MCF 10A (cell line): ENCODE results near the gene AGRP. TPM values are rescaled to one million over a fixed set of nuclear protein-coding genes. Genes with fewer than 3 reads are reported as not detected.

Experiments
- BruUV-seq: library from RNA; stranded (reverse); fragments of 400-500 nt; replicated peaks from 2 replicates; lab custom pipeline; 2021; lab: Mats Ljungman, UMichigan
- CTCF ChIA-PET: fragments of 300-600 bp; sonication (Branson Sonifier 250); formaldehyde crosslinking; extraction: SDS; loops from one replicate; lab custom pipeline; 2021; ENCODE audit warnings: antibody characterized with exemption, inconsistent platforms; lab: Yijun Ruan, JAX
- POLR2A ChIA-PET: fragments of 300-600, 350-650 bp; sonication (Branson Sonifier 250); formaldehyde crosslinking; extraction: SDS; loops from one replicate; lab custom pipeline; 2020; ENCODE audit warnings: antibody characterized with exemption, inconsistent platforms; lab: Yijun Ruan, JAX
- DNase-seq: peaks from one replicate; pipeline ENCODE4 v3.0.0-alpha.2; 2018; ENCODE audit not compliant: unreplicated experiment
- H3K27ac Mint-ChIP-seq: one replicate; pipeline ENCODE4 v1.8.0; 2022; ENCODE audit warnings: mild to moderate bottlenecking, low read depth, mixed read lengths; ENCODE audit not compliant: unreplicated experiment
- H3K27me3 Mint-ChIP-seq: one replicate; pipeline ENCODE4 v1.8.0; 2022; ENCODE audit warnings: mixed read lengths; ENCODE audit not compliant: insufficient read depth, unreplicated experiment
- H3K36me3 Mint-ChIP-seq: one replicate; pipeline ENCODE4 v1.8.0; 2022; ENCODE audit warnings: mild to moderate bottlenecking, moderate library complexity, mixed read lengths; ENCODE audit not compliant: insufficient read depth, unreplicated experiment
- H3K4me1 Mint-ChIP-seq: one replicate; pipeline ENCODE4 v1.8.0; 2022; ENCODE audit warnings: mixed read lengths; ENCODE audit not compliant: insufficient read depth, unreplicated experiment
- H3K4me3 Mint-ChIP-seq: one replicate; pipeline ENCODE4 v1.8.0; 2022; ENCODE audit warnings: mild to moderate bottlenecking, moderate library complexity, mixed read lengths; ENCODE audit not compliant: unreplicated experiment
- H3K9me3 Mint-ChIP-seq: one replicate; pipeline ENCODE4 v1.8.0; 2022; ENCODE audit warnings: mixed read lengths; ENCODE audit not compliant: unreplicated experiment
- CTCF ChIP-seq: fragments of 200-600 bp; IDR thresholded peaks from one replicate; pipeline ENCODE4 v1.8.0; 2022; ENCODE audit warnings: antibody characterized with exemption, mild to moderate bottlenecking; ENCODE audit not compliant: unreplicated experiment
- intact Hi-C: fragments of 100-400 bp; cut with micrococcal nuclease; formaldehyde crosslinking; loops from 2 replicates; pipeline ENCODE4 v1.14.1; 2022
- total RNA-seq: library from RNA; stranded (reverse); gene quantifications from 2 replicates; pipeline ENCODE4 v1.2.3, GENCODE V29; 2022

The AGRP gene
- total RNA-seq, 1 experiment from 2014 or later: not detected

- TF ChIP-seq CTCF: no peak
- no peak for DNase-seq
- intact Hi-C loops: loop anchor here (10.0 kb wide), 1 partner anchor 68 kb away; no protein-coding TSS in a partner anchor
- Mint-ChIP-seq H3K9me3 (no peaks in the 10 kb centered on the region), H3K4me1 (peaks cover 20% of the 10 kb centered on the region), H3K27ac (no peak overlapping the region), H3K27me3 (no peaks in the 10 kb centered on the region), H3K36me3 (peaks cover 33% of the 10 kb centered on the region), H3K4me3 (no peak overlapping the region)
- CTCF ChIA-PET: interaction anchor here (0.7 to 3.2 kb wide), 5 partner anchors 15 to 1930 kb away, joined by 3 to 10 read pairs (median 4); no protein-coding TSS in a partner anchor
- POLR2A ChIA-PET: interaction anchor here (0.6 to 3.2 kb wide), 2 partner anchors 11 to 21 kb away, joined by 4 to 13 read pairs; partner anchors contain the start of gene HSD11B2
- no TSS peak for BruUV-seq
These were observed 40.6 kb downstream of the AGRP start for GRCh38 chr16:67442581-67443255.

- Mint-ChIP-seq H3K27ac (peak overlapping the region; percentile 40), H3K36me3 (peaks cover 32% of the 10 kb centered on the region), H3K27me3 (no peaks in the 10 kb centered on the region), H3K9me3 (no peaks in the 10 kb centered on the region), H3K4me1 (peaks cover 20% of the 10 kb centered on the region), H3K4me3 (no peak overlapping the region)
- ChIA-PET POLR2A (interaction anchor here (0.5 to 3.2 kb wide), 6 partner anchors 11 to 464 kb away, joined by 3 to 13 read pairs (median 4); partner anchors contain the start of genes ATP6V0D1 and HSD11B2), CTCF (interaction anchor here (0.6 to 1.5 kb wide), 8 partner anchors 14 to 1931 kb away, joined by 3 to 5 read pairs (median 4); partner anchors contain the start of gene ATP6V0D1)
- intact Hi-C loops: loop anchor here (10.0 kb wide), 1 partner anchor 67 kb away; no protein-coding TSS in a partner anchor
- no peak for DNase-seq
- no TSS peak for BruUV-seq
- TF ChIP-seq CTCF: no peak
These were observed 41.4 kb downstream of the AGRP start for GRCh38 chr16:67441907-67442306.

GRCh38 chr16:67441271-67441753, 42.0 kb downstream of the AGRP start:
- H3K4me1 Mint-ChIP-seq: peaks cover 20% of the 10 kb centered on the region
- no peak for TF ChIP-seq CTCF
- CTCF ChIA-PET: interaction anchor here (0.6 to 1.5 kb wide), 5 partner anchors 13 to 54 kb away, joined by 3 to 4 read pairs (median 3); partner anchors contain the start of gene ATP6V0D1
- H3K9me3 Mint-ChIP-seq: no peaks in the 10 kb centered on the region
- intact Hi-C loops: loop anchor here (10.0 kb wide), 1 partner anchor 67 kb away; no protein-coding TSS in a partner anchor
- peaks cover 33% of the 10 kb centered on the region for H3K36me3 Mint-ChIP-seq
- BruUV-seq: no TSS peak
- H3K27ac Mint-ChIP-seq: peak overlapping the region; percentile 40
- H3K27me3 Mint-ChIP-seq: no peaks in the 10 kb centered on the region
- no peak overlapping the region for H3K4me3 Mint-ChIP-seq
- DNase-seq: peak; percentile 58
- POLR2A ChIA-PET: interaction anchor here (0.5 to 3.2 kb wide), 6 partner anchors 10 to 463 kb away, joined by 3 to 13 read pairs (median 4); partner anchors contain the start of genes ATP6V0D1 and HSD11B2

GRCh38 chr16:67438824-67439393, 44.4 kb downstream of the AGRP start:
- peaks cover 20% of the 10 kb centered on the region for H3K4me1 Mint-ChIP-seq
- H3K36me3 Mint-ChIP-seq: peaks cover 34% of the 10 kb centered on the region
- no peak overlapping the region for H3K27ac Mint-ChIP-seq
- H3K4me3 Mint-ChIP-seq: no peak overlapping the region
- BruUV-seq: no TSS peak
- intact Hi-C loops: no loop called here
- no peaks in the 10 kb centered on the region for H3K27me3 Mint-ChIP-seq
- no peaks in the 10 kb centered on the region for H3K9me3 Mint-ChIP-seq
- TF ChIP-seq CTCF: no peak
- ChIA-PET POLR2A (no interaction called here), CTCF (interaction anchor here (0.7 to 1.1 kb wide), 6 partner anchors 11 to 616 kb away, joined by 3 read pairs; no protein-coding TSS in a partner anchor)
- peak; percentile 68 for DNase-seq
